Activated naive CD4-positive, alpha-beta T cell (primary cell): Measurements from ENCODE around the gene ZFAND2A.

ENCODE experiments used
- DNase-seq, 4 experiments: peaks; one replicate each; lab custom pipeline; 2025; lab: John Stamatoyannopoulos, UW

The ZFAND2A gene

DNA sequence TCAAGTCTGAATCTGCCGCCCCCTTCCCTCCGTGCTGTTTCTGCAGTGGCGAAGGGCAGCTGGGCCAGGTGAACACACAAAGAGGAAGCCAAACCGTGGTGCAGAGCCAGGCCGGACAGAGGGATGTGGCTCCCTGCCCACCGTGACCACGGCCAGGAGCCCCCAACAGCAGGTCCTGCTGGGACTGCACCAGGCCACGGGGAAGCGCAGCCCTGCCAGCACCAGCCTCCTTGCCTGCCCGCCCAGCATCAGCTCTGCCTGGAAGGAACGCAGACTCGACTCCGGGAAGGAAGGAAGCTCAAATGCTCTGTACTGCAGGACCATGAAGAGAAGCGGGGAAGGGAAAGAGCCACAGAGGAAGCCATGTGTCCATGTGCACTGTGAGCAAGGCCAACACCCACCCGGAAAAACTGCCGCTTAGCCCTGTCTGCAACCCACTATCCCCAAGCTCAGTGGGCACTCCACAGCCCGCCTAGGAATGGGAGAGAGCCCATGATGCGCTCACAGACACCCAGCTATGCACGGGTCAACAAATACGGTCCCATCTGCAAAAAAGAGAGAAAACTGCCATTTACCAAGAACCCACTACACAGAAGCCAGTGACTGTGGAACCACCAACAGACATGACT is 53.1 kb downstream of the ZFAND2A start:
- no peak for DNase-seq

DNA sequence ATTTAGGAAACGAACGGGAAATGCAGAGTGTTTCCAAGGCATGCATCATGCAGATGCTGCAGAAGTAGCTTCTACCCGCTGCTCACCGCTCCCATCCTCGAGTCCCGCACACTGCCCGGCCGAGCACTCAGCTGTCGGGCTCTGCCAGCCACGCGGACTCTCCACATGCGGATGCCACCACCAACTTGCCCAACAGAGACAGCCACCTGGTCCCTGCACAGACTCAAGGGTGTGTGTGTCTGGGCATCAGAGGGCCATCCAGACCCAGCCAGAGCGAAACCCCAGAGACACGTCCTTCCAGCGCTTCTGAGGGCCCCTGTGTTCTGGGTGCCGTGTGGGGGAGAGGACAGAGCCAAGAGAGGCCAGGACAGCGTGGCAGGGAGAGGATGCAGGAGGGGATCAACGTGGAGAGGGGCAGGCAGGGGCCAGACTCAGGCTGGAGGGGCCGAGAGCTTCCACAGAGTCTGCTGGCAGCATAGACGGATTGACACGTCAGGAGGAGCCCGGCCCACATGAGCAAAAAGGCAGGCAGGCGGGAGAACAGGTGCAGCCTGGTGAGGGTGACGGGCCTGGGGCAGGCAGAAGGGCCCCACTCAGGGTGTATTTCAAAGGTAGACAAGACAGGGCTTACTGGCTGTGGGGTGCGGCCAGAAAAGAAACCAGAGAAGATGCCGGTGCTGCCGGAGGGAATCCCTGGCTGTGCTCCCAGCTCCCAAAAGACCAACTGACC is 53.8 kb downstream of the ZFAND2A start:
- no peak for DNase-seq

DNA sequence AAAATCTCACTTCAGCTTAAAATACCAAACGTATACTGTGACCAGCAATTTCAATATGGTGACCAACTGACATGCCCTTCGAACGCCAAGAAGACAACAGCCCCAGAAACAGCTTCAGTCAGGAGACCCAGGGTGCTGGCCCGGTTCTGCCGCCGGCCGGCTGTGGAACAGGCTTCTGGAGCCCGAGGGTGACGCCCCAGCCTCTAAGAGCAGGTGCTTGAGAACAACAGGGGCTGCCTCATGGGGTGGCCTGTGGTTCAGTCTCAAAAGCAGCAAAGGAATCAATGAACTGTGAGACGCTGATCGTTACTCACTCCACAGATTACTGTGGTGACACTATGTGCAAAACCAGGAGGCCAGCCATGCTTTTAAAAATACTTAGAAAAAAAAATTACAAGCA is 54.8 kb downstream of the ZFAND2A start:
- no peak for DNase-seq

DNA sequence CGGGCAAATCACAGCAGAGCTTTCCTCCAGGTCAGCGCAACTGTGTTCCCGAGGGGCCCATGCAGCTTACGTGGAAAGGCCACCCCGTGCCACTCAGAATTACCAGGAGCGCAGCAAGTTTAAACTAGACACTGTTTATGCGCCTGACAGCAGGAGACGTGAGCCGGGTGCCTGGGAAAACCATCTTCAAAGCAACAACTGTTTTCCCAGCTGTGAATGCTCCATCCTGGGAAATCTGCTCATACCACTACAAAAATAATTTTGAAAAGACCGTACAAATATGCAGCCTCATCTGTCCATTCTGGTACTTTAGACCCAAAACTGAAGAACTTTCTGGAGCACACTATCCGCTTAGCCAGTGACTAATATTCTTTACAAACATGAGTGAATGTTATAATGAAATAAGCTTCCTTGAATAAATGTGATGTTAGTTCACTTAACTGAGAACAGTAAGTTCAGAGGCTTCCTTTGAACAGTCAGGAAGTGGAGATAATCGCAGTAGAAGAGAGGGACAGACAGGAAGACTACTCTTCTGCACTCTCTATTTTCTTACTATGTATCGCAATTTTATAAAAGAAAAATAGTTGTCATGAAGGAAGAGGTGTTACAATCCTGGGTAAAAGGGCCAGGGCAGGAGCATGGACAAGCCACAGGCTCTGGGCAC is 55.3 kb downstream of the ZFAND2A start:
- no peak for DNase-seq

DNA sequence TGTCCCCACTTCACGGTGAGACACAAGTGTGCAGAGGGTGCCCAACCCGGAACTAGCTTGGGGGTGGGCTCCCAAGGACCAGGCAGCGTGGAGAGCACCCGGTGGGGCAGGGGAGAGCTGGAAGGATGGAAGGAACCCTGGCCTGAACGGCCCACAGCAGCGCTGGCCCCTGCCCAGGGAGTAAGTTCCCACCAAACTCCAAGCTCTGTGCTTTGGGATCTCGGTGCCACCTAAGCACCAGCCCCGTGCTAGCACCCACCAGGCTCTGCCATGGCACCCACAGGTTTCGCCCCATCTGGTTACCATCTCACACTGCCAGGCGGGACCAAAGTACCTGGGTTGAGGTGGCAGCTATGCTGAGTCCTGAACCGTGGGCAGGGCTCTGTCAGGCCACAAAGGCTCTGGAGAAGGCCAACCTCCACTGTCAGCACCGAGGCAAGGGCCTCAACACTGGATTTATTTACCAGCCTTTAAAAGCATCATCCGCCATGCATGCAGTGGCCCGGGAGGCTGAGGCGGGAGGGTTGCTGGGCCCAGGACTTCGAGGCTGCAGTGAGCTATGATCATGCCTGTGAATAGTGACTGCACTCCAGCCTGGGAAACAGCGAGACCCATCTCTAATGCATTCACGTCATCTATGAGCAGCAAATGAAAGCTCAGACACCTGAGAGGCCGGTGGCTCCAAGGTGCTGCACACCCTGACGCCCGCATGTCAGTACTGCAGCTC is 56.0 kb downstream of the ZFAND2A start:
- DNase-seq, result no peak

- no peak for DNase-seq
These were observed 56.8 kb downstream of the ZFAND2A start for GRCh38 chr7:1103009-1103788.
